Activated CD4-positive, alpha-beta memory T cell treated with anti-CD3 and anti-CD28 coated beads for 36 hours (primary cell): ENCODE data around the gene PDIA5. TPM values are rescaled to one million over a fixed set of nuclear protein-coding genes. Genes with fewer than 3 reads are reported as not detected.

Source experiments
- CTCF ChIA-PET: fragments of 350-600 bp; sonication (Branson Sonifier 250); formaldehyde crosslinking; loops from one replicate; lab custom pipeline; 2021; ENCODE audit warnings: antibody characterized with exemption, inconsistent platforms; lab: Charles Lee
- POLR2A ChIA-PET: fragments of 350-600 bp; sonication (Branson Sonifier 250); formaldehyde crosslinking; loops from one replicate; lab custom pipeline; 2021; ENCODE audit warnings: antibody characterized with exemption; lab: Charles Lee
- DNase-seq: peaks from one replicate; pipeline ENCODE4 v3.0.0-alpha.2; 2020
- H3K27ac Mint-ChIP-seq: one replicate; pipeline ENCODE4 v1.8.0; 2021; ENCODE audit warnings: mixed read lengths
- H3K27me3 Mint-ChIP-seq: one replicate; pipeline ENCODE4 v1.8.0; 2021; ENCODE audit warnings: mixed read lengths
- H3K36me3 Mint-ChIP-seq: one replicate; pipeline ENCODE4 v1.8.0; 2021; ENCODE audit warnings: mixed read lengths
- H3K4me1 Mint-ChIP-seq: one replicate; pipeline ENCODE4 v1.8.0; 2021; ENCODE audit warnings: low read depth, mixed read lengths
- H3K4me3 Mint-ChIP-seq: one replicate; pipeline ENCODE4 v1.8.0; 2021; ENCODE audit warnings: mild to moderate bottlenecking, mixed read lengths
- H3K9me3 Mint-ChIP-seq: one replicate; pipeline ENCODE4 v1.8.0; 2021; ENCODE audit warnings: mixed read lengths
- intact Hi-C: fragments of 100-400 bp; cut with micrococcal nuclease; formaldehyde crosslinking; loops from one replicate; pipeline ENCODE4 v1.15.1; 2023
- total RNA-seq, 2 experiments: library from RNA; stranded (reverse); gene quantifications; one replicate each; pipeline ENCODE4 v1.2.3, GENCODE V29; 2021

PDIA5 gene
- 10 to 100 TPM; 21.7 to 21.8 TPM for total RNA-seq

GRCh38 chr3:123066896-123067688 lies at the start of gene PDIA5:
TSS of gene PDIA5 (plus strand) at chr3:123067025. CDS start at chr3:123067165, 140 bp downstream.
- Mint-ChIP-seq H3K36me3 (no peaks in the 10 kb centered on the region), H3K27me3 (no peaks in the 10 kb centered on the region), H3K4me3 (peak within 1 kb of the TSS; percentile 81), H3K27ac (no peak within 1 kb of the TSS), H3K9me3 (no peaks in the 10 kb centered on the region), H3K4me1 (peaks cover 30% of the 10 kb centered on the region)
- DNase-seq, result peak; percentile 84
- intact Hi-C loops, result loop anchor here (2.0 kb wide), 1 partner anchor 134 kb away; the partner anchor contains the start of gene SEC22A
- CTCF ChIA-PET, result interaction anchor here (0.7 to 1.5 kb wide), 5 partner anchors 37 to 1520 kb away, joined by 3 to 4 read pairs (median 3); partner anchors contain the start of gene SEMA5B
- POLR2A ChIA-PET, result interaction anchor here (0.9 to 1.3 kb wide), 6 partner anchors 10 to 1407 kb away, joined by 3 to 6 read pairs (median 3); partner anchors contain the start of genes HCLS1 and SEC22A

- ChIA-PET POLR2A (no interaction called here), CTCF (interaction anchor here (1.2 kb wide), 1 partner anchor 340 kb away, joined by 3 read pairs; no protein-coding TSS in a partner anchor)
- intact Hi-C loops, result no loop called here
- no peaks in the 10 kb centered on the region for H3K36me3 Mint-ChIP-seq
- H3K9me3 Mint-ChIP-seq, result no peaks in the 10 kb centered on the region
- DNase-seq, result no peak
- H3K27me3 Mint-ChIP-seq, result peaks cover 30% of the 10 kb centered on the region
- no peaks in the 10 kb centered on the region for H3K4me1 Mint-ChIP-seq
- H3K4me3 Mint-ChIP-seq, result no peak overlapping the region
- no peak overlapping the region for H3K27ac Mint-ChIP-seq
Observed at GRCh38 chr3:123018683-123019082, 48.1 kb upstream of the PDIA5 start.

GRCh38 chr3:123019161-123019560 lies 47.7 kb upstream of the PDIA5 start:
- DNase-seq, result no peak
- Mint-ChIP-seq H3K27me3 (peaks cover 35% of the 10 kb centered on the region), H3K4me1 (no peaks in the 10 kb centered on the region), H3K9me3 (no peaks in the 10 kb centered on the region), H3K36me3 (no peaks in the 10 kb centered on the region), H3K4me3 (no peak overlapping the region), H3K27ac (no peak overlapping the region)
- intact Hi-C loops, result no loop called here
- ChIA-PET POLR2A (no interaction called here), CTCF (interaction anchor here (0.9 to 1.2 kb wide), 2 partner anchors 9 to 341 kb away, joined by 3 read pairs; no protein-coding TSS in a partner anchor)

GRCh38 chr3:123019591-123019990 lies 47.2 kb upstream of the PDIA5 start:
- H3K36me3 Mint-ChIP-seq, result no peaks in the 10 kb centered on the region
- intact Hi-C loops, result no loop called here
- no peak overlapping the region for H3K27ac Mint-ChIP-seq
- no peak for DNase-seq
- H3K4me3 Mint-ChIP-seq, result no peak overlapping the region
- POLR2A ChIA-PET, result no interaction called here
- H3K9me3 Mint-ChIP-seq, result no peaks in the 10 kb centered on the region
- CTCF ChIA-PET, result interaction anchor here (0.9 kb wide), 1 partner anchor 9 kb away, joined by 3 read pairs; no protein-coding TSS in a partner anchor
- H3K27me3 Mint-ChIP-seq, result peaks cover 39% of the 10 kb centered on the region
- no peaks in the 10 kb centered on the region for H3K4me1 Mint-ChIP-seq

GRCh38 chr3:123020709-123021108 lies 46.1 kb upstream of the PDIA5 start:
- intact Hi-C loops, result loop anchor here (10.0 kb wide), 1 partner anchor 636 kb away; the partner anchor contains the start of genes FAM162A and MIX23
- no peak overlapping the region for H3K27ac Mint-ChIP-seq
- no peaks in the 10 kb centered on the region for H3K9me3 Mint-ChIP-seq
- no peak overlapping the region for H3K4me3 Mint-ChIP-seq
- no peaks in the 10 kb centered on the region for H3K4me1 Mint-ChIP-seq
- DNase-seq, result no peak
- peaks cover 45% of the 10 kb centered on the region for H3K27me3 Mint-ChIP-seq
- ChIA-PET CTCF (interaction anchor here (0.5 to 1.4 kb wide), 4 partner anchors 78 to 266 kb away, joined by 3 to 4 read pairs (median 4); no protein-coding TSS in a partner anchor), POLR2A (no interaction called here)
- H3K36me3 Mint-ChIP-seq, result no peaks in the 10 kb centered on the region

- no peaks in the 10 kb centered on the region for H3K36me3 Mint-ChIP-seq
- peaks cover 49% of the 10 kb centered on the region for H3K27me3 Mint-ChIP-seq
- H3K4me3 Mint-ChIP-seq, result no peak overlapping the region
- POLR2A ChIA-PET, result no interaction called here
- intact Hi-C loops, result loop anchor here (10.0 kb wide), 1 partner anchor 637 kb away; the partner anchor contains the start of genes FAM162A and MIX23
- H3K4me1 Mint-ChIP-seq, result peaks cover 3% of the 10 kb centered on the region
- no peak for DNase-seq
- H3K27ac Mint-ChIP-seq, result no peak overlapping the region
- H3K9me3 Mint-ChIP-seq, result no peaks in the 10 kb centered on the region
- CTCF ChIA-PET, result interaction anchor here (1.2 to 1.4 kb wide), 2 partner anchors 79 to 267 kb away, joined by 3 to 4 read pairs; no protein-coding TSS in a partner anchor
Observed at GRCh38 chr3:123021388-123021787, 45.4 kb upstream of the PDIA5 start.

- Mint-ChIP-seq H3K36me3 (no peaks in the 10 kb centered on the region), H3K27me3 (peaks cover 54% of the 10 kb centered on the region), H3K4me1 (peaks cover 5% of the 10 kb centered on the region), H3K4me3 (no peak overlapping the region), H3K9me3 (no peaks in the 10 kb centered on the region), H3K27ac (no peak overlapping the region)
- intact Hi-C loops, result loop anchor here (10.0 kb wide), 1 partner anchor 637 kb away; the partner anchor contains the start of genes FAM162A and MIX23
- no peak for DNase-seq
- CTCF ChIA-PET, result no interaction called here
- POLR2A ChIA-PET, result no interaction called here
Observed at GRCh38 chr3:123021996-123022510, 44.8 kb upstream of the PDIA5 start.

GRCh38 chr3:123024056-123024455 lies 42.8 kb upstream of the PDIA5 start:
- no peak overlapping the region for H3K4me3 Mint-ChIP-seq
- no peaks in the 10 kb centered on the region for H3K36me3 Mint-ChIP-seq
- H3K27ac Mint-ChIP-seq, result no peak overlapping the region
- no peaks in the 10 kb centered on the region for H3K9me3 Mint-ChIP-seq
- peaks cover 12% of the 10 kb centered on the region for H3K4me1 Mint-ChIP-seq
- intact Hi-C loops, result loop anchor here (10.0 kb wide), 1 partner anchor 639 kb away; the partner anchor contains the start of genes FAM162A and MIX23
- no peak for DNase-seq
- ChIA-PET CTCF (no interaction called here), POLR2A (no interaction called here)
- H3K27me3 Mint-ChIP-seq, result peaks cover 59% of the 10 kb centered on the region

- Mint-ChIP-seq H3K27me3 (peaks cover 62% of the 10 kb centered on the region), H3K4me3 (no peak overlapping the region), H3K27ac (no peak overlapping the region), H3K9me3 (no peaks in the 10 kb centered on the region), H3K36me3 (no peaks in the 10 kb centered on the region), H3K4me1 (peaks cover 12% of the 10 kb centered on the region)
- DNase-seq, result no peak
- POLR2A ChIA-PET, result no interaction called here
- CTCF ChIA-PET, result no interaction called here
- intact Hi-C loops, result loop anchor here (5.0 to 10.0 kb wide), 3 partner anchors 169 to 1479 kb away; partner anchors contain the start of genes FAM162A, MIX23 and POLQ
Observed at GRCh38 chr3:123025642-123026521, 40.9 kb upstream of the PDIA5 start.

GRCh38 chr3:123026565-123027291 lies 40.1 kb upstream of the PDIA5 start:
- Mint-ChIP-seq H3K27ac (no peak overlapping the region), H3K36me3 (no peaks in the 10 kb centered on the region), H3K4me1 (peaks cover 12% of the 10 kb centered on the region), H3K9me3 (no peaks in the 10 kb centered on the region), H3K4me3 (peak overlapping the region; percentile 31), H3K27me3 (peaks cover 60% of the 10 kb centered on the region)
- ChIA-PET CTCF (interaction anchor here (0.8 to 4.3 kb wide), 10 partner anchors 11 to 1480 kb away, joined by 3 to 28 read pairs (median 7); partner anchors contain the start of gene POLQ), POLR2A (no interaction called here)
- DNase-seq, result peak; percentile 15
- intact Hi-C loops, result loop anchor here (5.0 to 10.0 kb wide), 3 partner anchors 169 to 1479 kb away; partner anchors contain the start of genes FAM162A, MIX23 and POLQ
